ENCODE measurements around the gene CAST.

DNA sequence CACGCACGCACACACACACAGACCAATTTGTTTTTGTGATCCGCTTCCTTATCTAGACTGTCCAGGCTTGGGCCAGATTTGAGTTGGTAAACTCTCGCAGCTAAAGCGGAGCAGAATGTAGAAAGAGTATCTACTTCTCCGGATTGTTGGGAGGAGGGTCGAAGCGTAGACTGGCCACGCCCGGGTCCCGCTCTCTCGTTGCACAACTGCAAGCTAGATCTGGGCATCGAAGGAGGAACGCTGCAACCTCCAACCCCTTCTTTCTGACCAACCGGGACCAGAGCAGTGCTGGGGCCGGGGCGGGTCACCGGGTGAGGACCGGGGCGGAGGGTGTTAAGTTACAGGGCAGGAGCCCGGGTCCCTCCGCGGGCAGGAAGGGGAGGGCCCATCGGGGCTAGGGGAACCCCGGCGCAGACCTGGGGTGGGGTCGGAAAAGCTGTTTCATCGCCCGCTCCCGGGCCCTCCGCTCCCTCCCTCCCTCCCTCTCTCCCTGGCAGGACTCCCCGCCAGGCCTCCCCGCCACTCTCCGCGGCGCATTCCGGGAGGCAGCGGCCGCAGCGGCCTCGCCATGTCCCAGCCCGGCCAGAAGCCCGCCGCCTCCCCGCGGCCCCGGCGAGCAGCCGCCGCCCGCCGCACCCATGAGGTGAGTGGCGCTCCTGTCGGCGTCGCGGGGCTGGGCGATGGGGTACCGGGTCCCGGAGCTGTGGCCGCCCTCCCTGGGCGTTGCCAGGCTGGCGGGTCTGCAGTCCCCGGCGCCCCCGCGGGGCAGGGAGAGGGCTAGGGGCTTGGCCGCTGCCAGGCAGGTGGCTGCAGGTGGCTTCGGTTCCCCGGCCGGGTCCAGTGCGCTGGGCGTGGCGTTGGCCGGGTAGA, at the start of gene CAST:
- TF ChIP-seq, protein P1, sequence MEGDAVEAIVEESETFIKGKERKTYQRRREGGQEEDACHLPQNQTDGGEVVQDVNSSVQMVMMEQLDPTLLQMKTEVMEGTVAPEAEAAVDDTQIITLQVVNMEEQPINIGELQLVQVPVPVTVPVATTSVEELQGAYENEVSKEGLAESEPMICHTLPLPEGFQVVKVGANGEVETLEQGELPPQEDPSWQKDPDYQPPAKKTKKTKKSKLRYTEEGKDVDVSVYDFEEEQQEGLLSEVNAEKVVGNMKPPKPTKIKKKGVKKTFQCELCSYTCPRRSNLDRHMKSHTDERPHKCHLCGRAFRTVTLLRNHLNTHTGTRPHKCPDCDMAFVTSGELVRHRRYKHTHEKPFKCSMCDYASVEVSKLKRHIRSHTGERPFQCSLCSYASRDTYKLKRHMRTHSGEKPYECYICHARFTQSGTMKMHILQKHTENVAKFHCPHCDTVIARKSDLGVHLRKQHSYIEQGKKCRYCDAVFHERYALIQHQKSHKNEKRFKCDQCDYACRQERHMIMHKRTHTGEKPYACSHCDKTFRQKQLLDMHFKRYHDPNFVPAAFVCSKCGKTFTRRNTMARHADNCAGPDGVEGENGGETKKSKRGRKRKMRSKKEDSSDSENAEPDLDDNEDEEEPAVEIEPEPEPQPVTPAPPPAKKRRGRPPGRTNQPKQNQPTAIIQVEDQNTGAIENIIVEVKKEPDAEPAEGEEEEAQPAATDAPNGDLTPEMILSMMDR (IDR thresholded peaks at IDR 0.05 in 4 of 5, conservative IDR thresholded peaks at IDR 0.05 in 1 of 5): no peak
- peak; percentile 62 to 70 for TF ChIP-seq POLR2A (IDR thresholded peaks at IDR 0.05)

Measured in gastrocnemius medialis (tissue), 4 donors.